ENCODE results near the gene ABTB2. TPM values are rescaled to one million over a fixed set of nuclear protein-coding genes. Genes with fewer than 3 reads are reported as not detected.

The ABTB2 gene
- total RNA-seq, 2 experiments from 2014 or later = 1.2 TPM

DNA sequence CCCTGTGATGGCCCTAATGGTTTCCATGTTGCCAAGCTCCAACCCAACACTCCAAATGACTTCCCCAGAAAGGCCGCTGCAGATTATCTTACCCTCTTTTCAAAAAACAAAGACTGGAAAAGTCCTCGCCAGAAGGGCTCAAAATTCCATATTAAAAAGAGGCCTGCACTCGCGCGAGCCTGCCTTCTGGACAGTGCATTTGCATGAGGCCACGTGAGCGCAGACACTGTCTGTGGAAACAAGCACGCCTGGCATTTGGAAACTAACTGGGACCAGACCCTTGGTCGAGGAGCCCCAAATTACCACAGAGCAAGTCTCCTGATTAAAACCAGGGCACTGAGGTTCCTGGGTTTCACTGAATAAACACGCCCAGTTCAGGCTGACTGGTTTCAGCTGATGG is 42.9 kb downstream of the ABTB2 start:
- no peak for ATAC-seq
- no peak for DNase-seq
- intact Hi-C loops (cut with DNase I, micrococcal nuclease) = no loop called here
- no peaks in the 10 kb centered on the region for H3K27me3 Mint-ChIP-seq
- ChIA-PET POLR2A (no interaction called here), CTCF (interaction anchor here (1.1 kb wide), 1 partner anchor 31 kb away, joined by 3 read pairs; no protein-coding TSS in a partner anchor)
- H3K4me3 Mint-ChIP-seq = no peak overlapping the region
- H3K36me3 Mint-ChIP-seq (ENCODE audit: low read depth) = no peaks in the 10 kb centered on the region
- H3K4me1 Mint-ChIP-seq = peaks cover 8% of the 10 kb centered on the region
- H3K27ac Mint-ChIP-seq = no peak overlapping the region
- H3K9me3 Mint-ChIP-seq (ENCODE audit: low read depth) = no peaks in the 10 kb centered on the region

- intact Hi-C loops (cut with DNase I, micrococcal nuclease) = no loop called here
These were observed 43.6 kb downstream of the ABTB2 start for GRCh38 chr11:34314176-34314575.

DNA sequence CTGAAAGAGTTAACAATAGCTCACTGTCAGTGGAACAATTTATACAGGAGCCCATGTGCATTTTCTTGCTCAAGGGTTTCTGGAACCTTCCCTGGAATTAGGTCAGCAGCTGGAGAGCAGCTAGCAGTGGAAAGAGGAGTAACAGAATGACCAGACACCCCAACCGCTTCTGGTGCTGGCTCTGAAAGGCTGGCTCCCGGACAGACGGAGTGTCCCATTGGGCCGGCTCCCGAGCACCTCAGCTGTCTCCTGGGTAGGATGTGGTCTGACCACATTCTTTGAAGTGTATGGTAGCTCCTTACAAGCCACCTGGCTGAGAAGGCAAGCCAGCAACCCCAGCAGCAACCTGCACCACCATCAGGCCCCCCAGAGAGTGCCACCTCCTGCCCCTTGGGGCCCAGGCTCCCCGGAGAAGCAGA is 44.7 kb downstream of the ABTB2 start:
- no peak overlapping the region for H3K4me3 Mint-ChIP-seq
- intact Hi-C loops (cut with DNase I, micrococcal nuclease) = no loop called here
- ATAC-seq (no peak), DNase-seq (peak; percentile 22)
- H3K27me3 Mint-ChIP-seq = no peaks in the 10 kb centered on the region
- CTCF ChIA-PET = interaction anchor here (0.6 to 0.7 kb wide), 2 partner anchors 44 to 45 kb away, joined by 3 read pairs; partner anchors contain the start of gene ABTB2
- no peaks in the 10 kb centered on the region for H3K36me3 Mint-ChIP-seq (ENCODE audit: low read depth)
- H3K4me1 Mint-ChIP-seq = peaks cover 21% of the 10 kb centered on the region
- H3K27ac Mint-ChIP-seq = no peak overlapping the region
- no peaks in the 10 kb centered on the region for H3K9me3 Mint-ChIP-seq (ENCODE audit: low read depth)
- POLR2A ChIA-PET = interaction anchor here (0.6 to 0.8 kb wide), 3 partner anchors 45 to 311 kb away, joined by 3 to 4 read pairs (median 3); partner anchors contain the start of gene ABTB2

More at GRCh38 chr11:34314176-34314575, 43.6 kb downstream of the ABTB2 start:
- ATAC-seq (no peak), DNase-seq (no peak)
- Mint-ChIP-seq H3K9me3 (ENCODE audit: low read depth) (no peaks in the 10 kb centered on the region), H3K27me3 (no peaks in the 10 kb centered on the region), H3K4me1 (peaks cover 12% of the 10 kb centered on the region), H3K4me3 (no peak overlapping the region), H3K27ac (no peak overlapping the region), H3K36me3 (ENCODE audit: low read depth) (no peaks in the 10 kb centered on the region)
- ChIA-PET CTCF (interaction anchor here (1.1 kb wide), 1 partner anchor 31 kb away, joined by 3 read pairs; no protein-coding TSS in a partner anchor), POLR2A (no interaction called here)

DNA sequence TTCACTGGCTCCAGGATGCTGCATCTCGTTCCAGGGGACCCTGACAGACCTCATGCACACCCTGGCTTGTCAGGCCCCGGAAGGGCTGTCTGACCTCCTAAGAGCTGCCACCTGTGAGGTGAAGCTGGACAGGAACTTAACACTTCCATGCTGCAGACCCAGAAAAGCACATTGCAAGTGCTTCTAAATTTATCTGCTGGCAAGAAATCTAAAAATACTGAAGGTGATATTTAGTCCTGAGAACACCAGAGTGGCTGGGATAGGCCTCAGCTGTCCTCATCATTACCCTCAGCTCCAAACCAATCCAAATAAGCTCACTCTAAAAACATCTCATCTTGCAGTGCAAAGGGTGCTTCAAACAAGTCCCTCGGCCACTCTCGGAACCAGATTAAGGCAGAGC is 46.7 kb downstream of the ABTB2 start:
- no peak for DNase-seq
- H3K4me3 Mint-ChIP-seq = no peak overlapping the region
- intact Hi-C loops (cut with DNase I, micrococcal nuclease) = no loop called here
- no peaks in the 10 kb centered on the region for H3K36me3 Mint-ChIP-seq (ENCODE audit: low read depth)
- no peak for ATAC-seq
- peaks cover 28% of the 10 kb centered on the region for H3K4me1 Mint-ChIP-seq
- POLR2A ChIA-PET = no interaction called here
- no peaks in the 10 kb centered on the region for H3K27me3 Mint-ChIP-seq
- no peaks in the 10 kb centered on the region for H3K9me3 Mint-ChIP-seq (ENCODE audit: low read depth)
- CTCF ChIA-PET = interaction anchor here (0.7 kb wide), 1 partner anchor 11 kb away, joined by 3 read pairs; no protein-coding TSS in a partner anchor
- no peak overlapping the region for H3K27ac Mint-ChIP-seq

- DNase-seq (no peak), ATAC-seq (no peak)
- intact Hi-C loops (cut with DNase I, micrococcal nuclease) = loop anchor here in 1 of 2 experiments (2.0 kb wide), 1 partner anchor 75 kb away; no protein-coding TSS in a partner anchor
- Mint-ChIP-seq H3K27me3 (no peaks in the 10 kb centered on the region), H3K4me1 (peaks cover 28% of the 10 kb centered on the region), H3K36me3 (ENCODE audit: low read depth) (no peaks in the 10 kb centered on the region), H3K27ac (no peak overlapping the region), H3K9me3 (ENCODE audit: low read depth) (no peaks in the 10 kb centered on the region), H3K4me3 (no peak overlapping the region)
- POLR2A ChIA-PET = no interaction called here
- CTCF ChIA-PET = no interaction called here
These were observed 47.8 kb downstream of the ABTB2 start for GRCh38 chr11:34309965-34310364.

- CTCF ChIA-PET = interaction anchor here (0.7 to 2.1 kb wide), 2 partner anchors 135 to 403 kb away, joined by 3 to 6 read pairs; no protein-coding TSS in a partner anchor
- ATAC-seq (peak; percentile 36), DNase-seq (no peak)
These were observed 48.8 kb downstream of the ABTB2 start for GRCh38 chr11:34308913-34309585.

GRCh38 chr11:34308049-34308912 is 49.5 kb downstream of the ABTB2 start:
- CTCF ChIA-PET = interaction anchor here (0.5 to 2.1 kb wide), 4 partner anchors 49 to 506 kb away, joined by 3 to 6 read pairs (median 3); partner anchors contain the start of gene ABTB2
- no peaks in the 10 kb centered on the region for H3K9me3 Mint-ChIP-seq (ENCODE audit: low read depth)
- no peaks in the 10 kb centered on the region for H3K27me3 Mint-ChIP-seq
- POLR2A ChIA-PET = no interaction called here
- H3K4me1 Mint-ChIP-seq = peaks cover 26% of the 10 kb centered on the region
- intact Hi-C loops (cut with DNase I, micrococcal nuclease) = loop anchor here in 1 of 2 experiments (2.0 kb wide), 1 partner anchor 73 kb away; no protein-coding TSS in a partner anchor
- H3K4me3 Mint-ChIP-seq = no peak overlapping the region
- ATAC-seq (peak; percentile 47), DNase-seq (peak; percentile 21)
- no peak overlapping the region for H3K27ac Mint-ChIP-seq
- H3K36me3 Mint-ChIP-seq (ENCODE audit: low read depth) = no peaks in the 10 kb centered on the region

More at GRCh38 chr11:34308913-34309585, 48.8 kb downstream of the ABTB2 start:
- H3K4me3 Mint-ChIP-seq = no peak overlapping the region
- peaks cover 28% of the 10 kb centered on the region for H3K4me1 Mint-ChIP-seq
- POLR2A ChIA-PET = no interaction called here
- H3K9me3 Mint-ChIP-seq (ENCODE audit: low read depth) = no peaks in the 10 kb centered on the region
- H3K27ac Mint-ChIP-seq = no peak overlapping the region
- H3K27me3 Mint-ChIP-seq = no peaks in the 10 kb centered on the region
- intact Hi-C loops (cut with DNase I, micrococcal nuclease) = loop anchor here in 1 of 2 experiments (2.0 kb wide), 1 partner anchor 74 kb away; no protein-coding TSS in a partner anchor
- H3K36me3 Mint-ChIP-seq (ENCODE audit: low read depth) = no peaks in the 10 kb centered on the region

DNA sequence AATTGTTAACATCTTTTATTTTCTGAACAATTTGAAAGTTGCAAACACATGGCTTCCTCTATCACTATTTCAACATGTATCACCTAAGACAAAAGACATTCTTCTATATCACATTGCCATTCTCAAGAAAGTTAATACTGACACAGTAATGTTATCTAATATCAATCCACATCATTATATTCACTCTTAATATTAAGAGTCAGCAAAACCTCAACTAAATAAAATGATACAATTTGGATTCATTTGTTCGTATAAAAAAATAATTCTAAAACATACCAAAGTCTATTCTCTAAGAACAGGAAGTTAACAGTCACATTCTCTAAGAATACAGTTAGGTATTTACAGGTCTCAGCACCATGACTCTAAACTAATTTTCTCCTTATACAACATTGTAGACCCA is 52.0 kb downstream of the ABTB2 start:
- H3K27ac Mint-ChIP-seq = no peak overlapping the region
- no peaks in the 10 kb centered on the region for H3K27me3 Mint-ChIP-seq
- no peak for DNase-seq
- H3K4me1 Mint-ChIP-seq = peaks cover 23% of the 10 kb centered on the region
- no peak overlapping the region for H3K4me3 Mint-ChIP-seq
- no peak for ATAC-seq
- ChIA-PET CTCF (interaction anchor here (0.8 kb wide), 1 partner anchor 129 kb away, joined by 3 read pairs; no protein-coding TSS in a partner anchor), POLR2A (no interaction called here)
- no peaks in the 10 kb centered on the region for H3K9me3 Mint-ChIP-seq (ENCODE audit: low read depth)
- intact Hi-C loops (cut with DNase I, micrococcal nuclease) = no loop called here
- no peaks in the 10 kb centered on the region for H3K36me3 Mint-ChIP-seq (ENCODE audit: low read depth)

DNA sequence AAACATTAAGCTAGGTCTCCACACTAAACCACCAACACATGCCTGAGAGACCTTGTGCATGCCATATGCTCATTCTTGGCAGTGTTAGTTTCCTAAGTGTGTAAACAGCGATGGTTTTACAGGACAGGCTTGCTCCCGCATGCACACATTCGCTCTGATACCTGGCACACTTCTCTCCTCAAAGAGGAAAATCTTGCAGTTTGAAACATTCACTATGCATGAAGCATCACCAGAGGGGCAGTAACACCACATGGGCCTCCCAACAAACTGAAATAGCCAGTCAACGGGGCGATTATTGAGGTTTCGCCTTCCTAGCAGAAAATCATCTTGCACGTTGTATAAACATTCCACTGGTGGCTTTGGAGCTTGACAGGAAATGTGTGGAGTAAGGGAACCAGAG is 52.6 kb downstream of the ABTB2 start:
- Mint-ChIP-seq H3K9me3 (ENCODE audit: low read depth) (no peaks in the 10 kb centered on the region), H3K27me3 (no peaks in the 10 kb centered on the region), H3K36me3 (ENCODE audit: low read depth) (no peaks in the 10 kb centered on the region), H3K27ac (no peak overlapping the region), H3K4me3 (no peak overlapping the region), H3K4me1 (peaks cover 22% of the 10 kb centered on the region)
- DNase-seq (no peak), ATAC-seq (no peak)
- POLR2A ChIA-PET = no interaction called here
- CTCF ChIA-PET = no interaction called here
- intact Hi-C loops (cut with DNase I, micrococcal nuclease) = no loop called here

- ATAC-seq = no peak
- no peak overlapping the region for H3K4me3 Mint-ChIP-seq
- CTCF ChIA-PET = no interaction called here
These were observed 54.7 kb downstream of the ABTB2 start for GRCh38 chr11:34303028-34303570.

More at GRCh38 chr11:34303028-34303570, 54.7 kb downstream of the ABTB2 start:
- H3K9me3 Mint-ChIP-seq (ENCODE audit: low read depth) = no peaks in the 10 kb centered on the region
- H3K36me3 Mint-ChIP-seq (ENCODE audit: low read depth) = no peaks in the 10 kb centered on the region
- H3K4me1 Mint-ChIP-seq = peaks cover 6% of the 10 kb centered on the region
- POLR2A ChIA-PET = no interaction called here
- H3K27ac Mint-ChIP-seq = no peak overlapping the region
- intact Hi-C loops (cut with DNase I, micrococcal nuclease) = no loop called here
- no peaks in the 10 kb centered on the region for H3K27me3 Mint-ChIP-seq
- DNase-seq = no peak
